ENCODE results near the gene LSM7. TPM values are rescaled to one million over a fixed set of nuclear protein-coding genes. Genes with fewer than 3 reads are reported as not detected.

Gene LSM7
- total and polyA plus RNA-seq, 9 of the 15 experiments (the other 6 are each of a cell fraction or from before 2014, with no cell fraction given), result 40.5 to 690 (median 265) TPM

DNA sequence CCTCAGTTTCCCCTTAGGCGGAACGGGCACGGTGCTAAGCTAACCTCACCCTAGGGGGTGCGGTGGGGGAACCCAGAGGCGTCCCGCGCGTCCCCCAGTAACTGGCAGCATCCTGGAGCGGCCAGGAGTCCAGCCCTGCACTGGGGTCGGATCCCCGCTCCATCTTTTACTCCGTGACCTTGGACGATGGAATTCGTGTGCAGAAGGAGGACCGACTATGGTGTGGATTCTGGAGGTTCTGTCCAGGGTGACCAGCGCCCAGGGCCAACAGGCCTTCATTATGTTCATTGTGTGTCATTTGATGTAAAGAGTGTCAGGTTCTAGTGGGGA, 728 bp upstream of the LSM7 start (continued):
- TF ChIP-seq, protein P1, sequence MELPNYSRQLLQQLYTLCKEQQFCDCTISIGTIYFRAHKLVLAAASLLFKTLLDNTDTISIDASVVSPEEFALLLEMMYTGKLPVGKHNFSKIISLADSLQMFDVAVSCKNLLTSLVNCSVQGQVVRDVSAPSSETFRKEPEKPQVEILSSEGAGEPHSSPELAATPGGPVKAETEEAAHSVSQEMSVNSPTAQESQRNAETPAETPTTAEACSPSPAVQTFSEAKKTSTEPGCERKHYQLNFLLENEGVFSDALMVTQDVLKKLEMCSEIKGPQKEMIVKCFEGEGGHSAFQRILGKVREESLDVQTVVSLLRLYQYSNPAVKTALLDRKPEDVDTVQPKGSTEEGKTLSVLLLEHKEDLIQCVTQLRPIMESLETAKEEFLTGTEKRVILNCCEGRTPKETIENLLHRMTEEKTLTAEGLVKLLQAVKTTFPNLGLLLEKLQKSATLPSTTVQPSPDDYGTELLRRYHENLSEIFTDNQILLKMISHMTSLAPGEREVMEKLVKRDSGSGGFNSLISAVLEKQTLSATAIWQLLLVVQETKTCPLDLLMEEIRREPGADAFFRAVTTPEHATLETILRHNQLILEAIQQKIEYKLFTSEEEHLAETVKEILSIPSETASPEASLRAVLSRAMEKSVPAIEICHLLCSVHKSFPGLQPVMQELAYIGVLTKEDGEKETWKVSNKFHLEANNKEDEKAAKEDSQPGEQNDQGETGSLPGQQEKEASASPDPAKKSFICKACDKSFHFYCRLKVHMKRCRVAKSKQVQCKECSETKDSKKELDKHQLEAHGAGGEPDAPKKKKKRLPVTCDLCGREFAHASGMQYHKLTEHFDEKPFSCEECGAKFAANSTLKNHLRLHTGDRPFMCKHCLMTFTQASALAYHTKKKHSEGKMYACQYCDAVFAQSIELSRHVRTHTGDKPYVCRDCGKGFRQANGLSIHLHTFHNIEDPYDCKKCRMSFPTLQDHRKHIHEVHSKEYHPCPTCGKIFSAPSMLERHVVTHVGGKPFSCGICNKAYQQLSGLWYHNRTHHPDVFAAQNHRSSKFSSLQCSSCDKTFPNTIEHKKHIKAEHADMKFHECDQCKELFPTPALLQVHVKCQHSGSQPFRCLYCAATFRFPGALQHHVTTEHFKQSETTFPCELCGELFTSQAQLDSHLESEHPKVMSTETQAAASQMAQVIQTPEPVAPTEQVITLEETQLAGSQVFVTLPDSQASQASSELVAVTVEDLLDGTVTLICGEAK (IDR thresholded peaks at IDR 0.05), result peak; percentile 29; the same call in 1 of the 2 replicates
- TF ChIP-seq, protein P1 (CRISPR knock-in tag; IDR thresholded peaks at IDR 0.05), result no peak

All from K562 (cell line).